Activated naive CD4-positive, alpha-beta T cell (primary cell): ENCODE results near the gene TMEM51.

Source experiments
- DNase-seq, 4 experiments: peaks; one replicate each; lab custom pipeline; 2025; lab: John Stamatoyannopoulos, UW

Gene TMEM51

GRCh38 chr1:15153184-15153841, at the start of gene TMEM51:
TMEM51 (plus strand) TSS chr1:15153747; CDS start chr1:15215088, 61,341 bp downstream.
- no peak for DNase-seq

- DNase-seq: no peak
Observed at GRCh38 chr1:15103906-15104305, 49.6 kb upstream of the TMEM51 start.

GRCh38 chr1:15104768-15105167, 48.8 kb upstream of the TMEM51 start:
- no peak for DNase-seq

- no peak for DNase-seq
Observed at GRCh38 chr1:15106608-15107007, 46.9 kb upstream of the TMEM51 start.

- no peak for DNase-seq
Observed at GRCh38 chr1:15107058-15107687, 46.4 kb upstream of the TMEM51 start.

GRCh38 chr1:15107911-15108310, 45.6 kb upstream of the TMEM51 start:
- no peak for DNase-seq

- DNase-seq: no peak
Observed at GRCh38 chr1:15110128-15110866, 43.2 kb upstream of the TMEM51 start.

- no peak for DNase-seq
Observed at GRCh38 chr1:15110867-15111230, 42.7 kb upstream of the TMEM51 start.

- DNase-seq: no peak
Observed at GRCh38 chr1:15113146-15113545, 40.4 kb upstream of the TMEM51 start.

- no peak for DNase-seq
Observed at GRCh38 chr1:15114884-15115283, 38.7 kb upstream of the TMEM51 start.

GRCh38 chr1:15115542-15116330, 37.8 kb upstream of the TMEM51 start:
- DNase-seq: no peak

GRCh38 chr1:15116966-15117365, 36.6 kb upstream of the TMEM51 start:
- DNase-seq: no peak

- DNase-seq: no peak
Observed at GRCh38 chr1:15117671-15118325, 35.7 kb upstream of the TMEM51 start.

- no peak for DNase-seq
Observed at GRCh38 chr1:15118579-15118978, 35.0 kb upstream of the TMEM51 start.

- no peak for DNase-seq
Observed at GRCh38 chr1:15120251-15120945, 33.1 kb upstream of the TMEM51 start.

GRCh38 chr1:15122331-15122730, 31.2 kb upstream of the TMEM51 start:
- DNase-seq: no peak

GRCh38 chr1:15123270-15123669, 30.3 kb upstream of the TMEM51 start:
- DNase-seq: no peak

- no peak for DNase-seq
Observed at GRCh38 chr1:15123925-15124324, 29.6 kb upstream of the TMEM51 start.

- no peak for DNase-seq
Observed at GRCh38 chr1:15124362-15125100, 29.0 kb upstream of the TMEM51 start.

GRCh38 chr1:15125101-15125745, 28.3 kb upstream of the TMEM51 start:
- no peak for DNase-seq
